K562 (cell line): ENCODE measurements around the gene NOP16. TPM values are rescaled to one million over a fixed set of nuclear protein-coding genes. Genes with fewer than 3 reads are reported as not detected.

Experiments
- BRD4 ChIP-seq: fragments of 200-600 bp; sonication (generic); IDR thresholded peaks from 2 replicates; pipeline ENCODE4 v1.6.1; 2017; ENCODE audit warnings: inconsistent platforms
- CC2D1A ChIP-seq: fragments of 450-650 bp; IDR thresholded peaks from 2 replicates; pipeline ENCODE4 v1.6.1; 2017; ENCODE audit warnings: mild to moderate bottlenecking
- CCAR2 ChIP-seq: fragments of 200-400 bp; formaldehyde crosslinking; IDR thresholded peaks from 2 replicates; pipeline ENCODE4 v1.6.1; 2017; ENCODE audit warnings: mild to moderate bottlenecking, low read depth, low read length
- EHMT2 ChIP-seq: fragments of 450-650 bp; IDR thresholded peaks from 2 replicates; pipeline ENCODE4 v1.6.1; 2018; ENCODE audit warnings: antibody characterized with exemption
- ELF1 ChIP-seq: fragments of 200-800 bp; sonication (Bioruptor generic); IDR thresholded peaks from 2 replicates; pipeline ENCODE4 v1.6.1; 2016; ENCODE audit warnings: missing genetic modification characterization, missing compliant biosample characterization
- ESRRB ChIP-seq: fragments of 250-450 bp; sonication (Bioruptor Pico); IDR thresholded peaks from 2 replicates; pipeline ENCODE4 v1.5.0; 2020; ENCODE audit warnings: mild to moderate bottlenecking, moderate library complexity, borderline replicate concordance
- FOS ChIP-seq: IDR thresholded peaks from 3 replicates; pipeline ENCODE4 v1.6.1; 2011; ENCODE audit not compliant: insufficient read length; ENCODE audit errors: extremely low read depth
- MCM5 ChIP-seq: fragments of 450-650 bp; IDR thresholded peaks from 2 replicates; pipeline ENCODE4 v1.6.1; 2016; ENCODE audit warnings: low read depth
- NFYB ChIP-seq: IDR thresholded peaks from 2 replicates; pipeline ENCODE4 v1.6.1; 2011; ENCODE audit warnings: mild to moderate bottlenecking, moderate library complexity; ENCODE audit not compliant: insufficient read length; ENCODE audit errors: extremely low read depth
- RBFOX2 ChIP-seq: fragments of 200-400 bp; formaldehyde crosslinking; IDR thresholded peaks from 2 replicates; pipeline ENCODE4 v1.6.1; 2017; ENCODE audit warnings: low read depth, mild to moderate bottlenecking, low read length, moderate library complexity
- RFX5 ChIP-seq: IDR thresholded peaks from 2 replicates; pipeline ENCODE4 v1.6.1; 2011; ENCODE audit warnings: low read depth, mild to moderate bottlenecking, improper control_type of control experiment, low read length
- SAP30 ChIP-seq: fragments of 200-600 bp; sonication (generic); IDR thresholded peaks from 2 replicates; pipeline ENCODE4 v1.6.1; 2012; ENCODE audit warnings: borderline replicate concordance, low read depth, mild to moderate bottlenecking, moderate library complexity, low read length, control low read depth, inconsistent platforms; ENCODE audit not compliant: insufficient read depth, poor library complexity, severe bottlenecking
- SMC3 ChIP-seq: conservative IDR thresholded peaks from 2 replicates; pipeline ENCODE4 v1.6.1; 2011; ENCODE audit warnings: low read depth, low read length, improper control_type of control experiment; ENCODE audit not compliant: insufficient read depth
- STAT5A ChIP-seq: IDR thresholded peaks from 2 replicates; pipeline ENCODE4 v1.6.1; 2012; ENCODE audit warnings: low read length, inconsistent platforms, borderline replicate concordance
- TEAD4 ChIP-seq, 2 experiments: sonication (generic) in 1 of 2; formaldehyde crosslinking in 1 of 2; IDR thresholded peaks; 2 replicates each; pipeline versions ENCODE4 v1.6.1 to v1.8.0; 2012 to 2022; ENCODE audit warnings: borderline replicate concordance in 1 of 2, inconsistent platforms in 1 of 2, low read length in 1 of 2, mild to moderate bottlenecking in 1 of 2, missing genetic modification reagents in 1 of 2
- TFAM ChIP-seq: fragments of 250-450 bp; sonication (Bioruptor Pico); conservative IDR thresholded peaks from 2 replicates; pipeline ENCODE4 v1.5.0; 2021; ENCODE audit warnings: mild to moderate bottlenecking, moderate library complexity
- ZFP1 ChIP-seq: fragments of 450-650 bp; formaldehyde crosslinking; IDR thresholded peaks from 2 replicates; pipeline ENCODE4 v1.4.0; 2020; ENCODE audit warnings: mild to moderate bottlenecking, mixed read lengths
- ZNF12 ChIP-seq: sonication (generic); formaldehyde crosslinking; IDR thresholded peaks from 2 replicates; pipeline ENCODE4 v1.4.0; 2020; ENCODE audit warnings: mild to moderate bottlenecking, missing genetic modification reagents
- ZNF174 ChIP-seq: fragments of 250-450 bp; sonication (Bioruptor Pico); IDR thresholded peaks from 2 replicates; pipeline ENCODE4 v1.4.0; 2020; ENCODE audit warnings: mild to moderate bottlenecking
- ZNF311 ChIP-seq: fragments of 250-450 bp; sonication (Bioruptor Pico); IDR thresholded peaks from 2 replicates; pipeline ENCODE4 v1.4.0; 2020; ENCODE audit warnings: mild to moderate bottlenecking, moderate library complexity
- polyA plus RNA-seq, 8 experiments: library from polyadenylated mRNA; depleted of rRNA in 4 of 8; stranded (reverse) in 5 of 8; unstranded in 3 of 8; fragments of >200 nt; fragmentation: Nextera tagmentation in 2 of 8; fragmentation: Illumina TruSeq in 1 of 8; extraction: Ambion mirVana in 2 of 8; extraction: Trizol in 1 of 8; gene quantifications; 2 replicates each; pipeline versions ENCODE4 v1.2.1 to v1.2.3, GENCODE V29; 2011 to 2014; ENCODE audit warnings: inconsistent platforms in 1 of 8, missing spikeins in 1 of 8
- total RNA-seq, 7 experiments: library from RNA; depleted of rRNA in 6 of 7; stranded (reverse); fragments of >200 nt in 6 of 7; fragmentation: Illumina TruSeq in 2 of 7; extraction: Trizol in 2 of 7; gene quantifications; 2 replicates each; pipeline versions ENCODE4 v1.2.1 to v1.2.3, GENCODE V29; 2011 to 2021; ENCODE audit warnings: low replicate concordance in 1 of 7
- TF ChIP-seq, protein P1 (sequence below): fragments of 250-450 bp; sonication (Bioruptor Pico); IDR thresholded peaks from 2 replicates; pipeline ENCODE4 v1.5.0; 2020; ENCODE audit warnings: mild to moderate bottlenecking
- TF ChIP-seq, protein P2 (sequence below): fragments of 450-650 bp; IDR thresholded peaks from 2 replicates; pipeline ENCODE4 v1.6.1; 2016
- TF ChIP-seq, protein P3 (sequence below): fragments of 200-800 bp; sonication (Bioruptor generic); IDR thresholded peaks from 2 replicates; pipeline ENCODE4 v1.6.1; 2017; ENCODE audit warnings: missing genetic modification characterization, missing compliant biosample characterization
- TF ChIP-seq, protein P4 (sequence below), 2 experiments: fragments of 450-650 bp; IDR thresholded peaks; 2 replicates each; pipeline ENCODE4 v1.6.1; 2016

The NOP16 gene
- total and polyA plus RNA-seq, 9 of the 15 experiments (the other 6 are each of a cell fraction or from before 2014, with no cell fraction given) = 92.5 to 342 (median 148) TPM

DNA sequence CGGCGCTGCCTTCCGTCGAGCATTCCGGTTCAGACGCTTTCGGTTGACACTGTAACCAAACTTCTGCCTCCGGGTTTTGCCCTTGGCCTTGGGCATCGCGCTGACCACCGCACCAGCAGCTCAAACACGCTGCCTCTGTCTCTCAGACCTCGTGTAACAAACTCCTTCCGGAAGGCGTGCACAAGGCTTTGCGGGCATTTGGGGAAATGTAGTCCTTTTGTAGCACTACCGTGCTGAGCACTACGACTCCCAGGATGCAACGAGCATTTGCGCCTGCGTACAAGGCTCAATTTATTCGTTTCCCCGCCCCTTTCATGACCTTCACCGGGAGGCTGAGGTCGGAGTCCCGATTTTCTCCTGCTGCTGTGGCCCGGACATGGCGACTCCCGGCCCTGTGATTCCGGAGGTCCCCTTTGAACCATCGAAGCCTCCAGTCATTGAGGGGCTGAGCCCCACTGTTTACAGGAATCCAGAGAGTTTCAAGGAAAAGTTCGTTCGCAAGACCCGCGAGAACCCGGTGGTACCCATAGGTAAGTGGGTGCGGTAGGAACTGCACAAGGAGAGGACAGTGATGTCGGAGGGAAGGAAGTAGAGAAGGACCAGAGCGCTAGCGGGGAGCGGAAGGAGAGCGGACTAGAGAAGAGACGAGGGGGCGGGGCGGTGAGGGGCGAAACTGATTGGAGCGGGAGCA is at the start of gene NOP16, which contains the start of gene HIGD2A (continued):
- TF ChIP-seq, protein P1, sequence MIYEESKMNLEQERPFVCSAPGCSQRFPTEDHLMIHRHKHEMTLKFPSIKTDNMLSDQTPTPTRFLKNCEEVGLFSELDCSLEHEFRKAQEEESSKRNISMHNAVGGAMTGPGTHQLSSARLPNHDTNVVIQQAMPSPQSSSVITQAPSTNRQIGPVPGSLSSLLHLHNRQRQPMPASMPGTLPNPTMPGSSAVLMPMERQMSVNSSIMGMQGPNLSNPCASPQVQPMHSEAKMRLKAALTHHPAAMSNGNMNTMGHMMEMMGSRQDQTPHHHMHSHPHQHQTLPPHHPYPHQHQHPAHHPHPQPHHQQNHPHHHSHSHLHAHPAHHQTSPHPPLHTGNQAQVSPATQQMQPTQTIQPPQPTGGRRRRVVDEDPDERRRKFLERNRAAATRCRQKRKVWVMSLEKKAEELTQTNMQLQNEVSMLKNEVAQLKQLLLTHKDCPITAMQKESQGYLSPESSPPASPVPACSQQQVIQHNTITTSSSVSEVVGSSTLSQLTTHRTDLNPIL (CRISPR knock-in tag) = no peak
- TF ChIP-seq ZNF12 (CRISPR knock-in tag) = no peak
- no peak for TF ChIP-seq ZNF174 (CRISPR knock-in tag)
- TF ChIP-seq, protein P2, sequence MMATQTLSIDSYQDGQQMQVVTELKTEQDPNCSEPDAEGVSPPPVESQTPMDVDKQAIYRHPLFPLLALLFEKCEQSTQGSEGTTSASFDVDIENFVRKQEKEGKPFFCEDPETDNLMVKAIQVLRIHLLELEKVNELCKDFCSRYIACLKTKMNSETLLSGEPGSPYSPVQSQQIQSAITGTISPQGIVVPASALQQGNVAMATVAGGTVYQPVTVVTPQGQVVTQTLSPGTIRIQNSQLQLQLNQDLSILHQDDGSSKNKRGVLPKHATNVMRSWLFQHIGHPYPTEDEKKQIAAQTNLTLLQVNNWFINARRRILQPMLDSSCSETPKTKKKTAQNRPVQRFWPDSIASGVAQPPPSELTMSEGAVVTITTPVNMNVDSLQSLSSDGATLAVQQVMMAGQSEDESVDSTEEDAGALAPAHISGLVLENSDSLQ = peak; percentile 69; the same call in 1 of the 2 replicates
- TF ChIP-seq TEAD4 (IDR thresholded peaks at IDR 0.05; ENCODE audit: low read length) = peak; percentile 15; the same call in 1 of the 2 replicates
- TF ChIP-seq TEAD4 (CRISPR knock-in tag; IDR thresholded peaks at IDR 0.05; ENCODE audit: borderline replicate concordance) = no peak
- TF ChIP-seq SAP30 = peak; percentile 99
- no peak for TF ChIP-seq FOS
- TF ChIP-seq, protein P3, sequence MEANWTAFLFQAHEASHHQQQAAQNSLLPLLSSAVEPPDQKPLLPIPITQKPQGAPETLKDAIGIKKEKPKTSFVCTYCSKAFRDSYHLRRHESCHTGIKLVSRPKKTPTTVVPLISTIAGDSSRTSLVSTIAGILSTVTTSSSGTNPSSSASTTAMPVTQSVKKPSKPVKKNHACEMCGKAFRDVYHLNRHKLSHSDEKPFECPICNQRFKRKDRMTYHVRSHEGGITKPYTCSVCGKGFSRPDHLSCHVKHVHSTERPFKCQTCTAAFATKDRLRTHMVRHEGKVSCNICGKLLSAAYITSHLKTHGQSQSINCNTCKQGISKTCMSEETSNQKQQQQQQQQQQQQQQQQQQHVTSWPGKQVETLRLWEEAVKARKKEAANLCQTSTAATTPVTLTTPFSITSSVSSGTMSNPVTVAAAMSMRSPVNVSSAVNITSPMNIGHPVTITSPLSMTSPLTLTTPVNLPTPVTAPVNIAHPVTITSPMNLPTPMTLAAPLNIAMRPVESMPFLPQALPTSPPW (CRISPR knock-in tag) = peak; percentile 92
- peak; percentile 92 for TF ChIP-seq RBFOX2
- TF ChIP-seq NFYB = no peak
- peak; percentile 61; the same call in 1 of the 2 replicates for TF ChIP-seq CC2D1A
- peak; percentile 57; the same call in 1 of the 2 replicates for TF ChIP-seq STAT5A
- TF ChIP-seq ELF1 = peak; percentile 93
- TF ChIP-seq BRD4 = peak; percentile 85; the same call in 1 of the 2 replicates
- no peak for TF ChIP-seq RFX5
- TF ChIP-seq ESRRB (CRISPR knock-in tag) = 0 out of 2 replicates have a peak, but pooled peaks have one; percentile 56
- TF ChIP-seq MCM5 = no peak
- 0 out of 2 replicates have a peak, but pooled peaks have one; percentile 7 for TF ChIP-seq SMC3
- no peak for TF ChIP-seq EHMT2
- TF ChIP-seq, protein P4, sequence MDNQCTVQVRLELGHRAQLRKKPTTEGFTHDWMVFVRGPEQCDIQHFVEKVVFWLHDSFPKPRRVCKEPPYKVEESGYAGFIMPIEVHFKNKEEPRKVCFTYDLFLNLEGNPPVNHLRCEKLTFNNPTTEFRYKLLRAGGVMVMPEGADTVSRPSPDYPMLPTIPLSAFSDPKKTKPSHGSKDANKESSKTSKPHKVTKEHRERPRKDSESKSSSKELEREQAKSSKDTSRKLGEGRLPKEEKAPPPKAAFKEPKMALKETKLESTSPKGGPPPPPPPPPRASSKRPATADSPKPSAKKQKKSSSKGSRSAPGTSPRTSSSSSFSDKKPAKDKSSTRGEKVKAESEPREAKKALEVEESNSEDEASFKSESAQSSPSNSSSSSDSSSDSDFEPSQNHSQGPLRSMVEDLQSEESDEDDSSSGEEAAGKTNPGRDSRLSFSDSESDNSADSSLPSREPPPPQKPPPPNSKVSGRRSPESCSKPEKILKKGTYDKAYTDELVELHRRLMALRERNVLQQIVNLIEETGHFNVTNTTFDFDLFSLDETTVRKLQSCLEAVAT (IDR thresholded peaks at IDR 0.05) = peak; percentile 73 to 80; a peak in 3 of 4 replicates
- TF ChIP-seq ZNF311 = no peak
- TF ChIP-seq ZFP1 = no peak
- TF ChIP-seq TFAM = no peak
- no peak for TF ChIP-seq CCAR2
